Activated CD4-positive, alpha-beta T cell treated with anti-CD3 and anti-CD28 coated beads for 36 hours (primary cell): ENCODE measurements around the gene EIPR1. TPM values are rescaled to one million over a fixed set of nuclear protein-coding genes. Genes with fewer than 3 reads are reported as not detected.
A peak's percentile ranks its signal among the peaks of the same experiment; 100 is the strongest.

ENCODE experiments used
- ATAC-seq: fragments of 200-7000 bp; cut with Tn5 transposase; one replicate; pipeline ENCODE4 v1.10.0; 2021; ENCODE audit warnings: mild to moderate bottlenecking, moderate library complexity
- CTCF ChIA-PET: fragments of 350-600 bp; sonication (Branson Sonifier 250); formaldehyde crosslinking; loops from one replicate; lab custom pipeline; 2021; ENCODE audit warnings: antibody characterized with exemption; lab: Charles Lee
- POLR2A ChIA-PET: fragments of 350-600 bp; sonication (Branson Sonifier 250); formaldehyde crosslinking; loops from one replicate; lab custom pipeline; 2021; ENCODE audit warnings: antibody characterized with exemption, inconsistent platforms; lab: Charles Lee
- DNase-seq: peaks from one replicate; pipeline ENCODE4 v3.0.0-alpha.2; 2020
- H3K27ac Mint-ChIP-seq: one replicate; pipeline ENCODE4 v1.8.0; 2021; ENCODE audit warnings: mixed read lengths
- H3K27me3 Mint-ChIP-seq: one replicate; pipeline ENCODE4 v1.8.0; 2021; ENCODE audit warnings: mixed read lengths
- H3K36me3 Mint-ChIP-seq: one replicate; pipeline ENCODE4 v1.8.0; 2021; ENCODE audit warnings: low read depth, mixed read lengths
- H3K4me1 Mint-ChIP-seq: one replicate; pipeline ENCODE4 v1.8.0; 2021; ENCODE audit warnings: mixed read lengths
- H3K4me3 Mint-ChIP-seq: one replicate; pipeline ENCODE4 v1.8.0; 2021; ENCODE audit warnings: mild to moderate bottlenecking, moderate library complexity, mixed read lengths
- H3K9me3 Mint-ChIP-seq: one replicate; pipeline ENCODE4 v1.8.0; 2021; ENCODE audit warnings: low read depth, mixed read lengths
- intact Hi-C, 2 experiments: fragments of 100-400 bp; cut with DNase I in 1 of 2; cut with micrococcal nuclease in 1 of 2; formaldehyde crosslinking; loops; one replicate each; pipeline versions ENCODE4 v1.14.2 to v1.15.1; 2022 to 2024; cut with DNase I, micrococcal nuclease
- total RNA-seq, 2 experiments: library from RNA; stranded (reverse); gene quantifications; one replicate each; pipeline ENCODE4 v1.2.3, GENCODE V29; 2021

EIPR1 gene
- total RNA-seq, 2 experiments from 2014 or later, result 38.6 to 58.2 TPM

DNA sequence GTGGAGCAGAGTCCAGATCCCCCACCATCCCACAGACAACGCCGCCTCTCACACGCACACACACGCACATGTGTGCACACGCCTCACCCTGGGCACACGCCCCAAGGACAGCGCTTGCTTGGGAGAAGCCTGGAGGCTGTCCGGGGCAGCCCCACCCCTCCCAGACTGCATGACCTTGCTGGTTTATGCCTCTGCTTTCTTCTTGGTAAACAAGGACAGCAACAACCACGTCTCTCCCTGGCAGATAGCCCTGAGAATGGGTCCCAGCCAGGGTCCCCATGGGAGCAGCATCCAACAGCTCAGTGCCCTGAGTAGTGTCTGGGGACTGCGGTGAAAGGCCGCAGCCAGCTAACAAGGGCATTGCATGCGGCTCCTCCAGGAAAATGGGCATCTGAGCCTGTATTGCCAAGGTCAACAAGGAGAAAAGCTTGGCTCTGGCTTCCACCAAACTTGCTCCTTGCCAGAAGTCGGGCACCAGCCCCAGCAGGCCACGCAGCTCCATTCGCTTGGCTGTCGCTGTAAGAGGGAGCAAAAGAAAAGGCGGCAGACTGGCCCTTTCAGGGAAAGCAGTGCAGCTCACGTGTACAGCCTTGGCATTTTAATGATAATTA lies 234.6 kb downstream of the EIPR1 start:
- no peak overlapping the region for H3K27ac Mint-ChIP-seq

GRCh38 chr2:3142210-3142609 lies 235.4 kb downstream of the EIPR1 start:
- CTCF ChIA-PET, result interaction anchor here (0.5 kb wide), 1 partner anchor 87 kb away, joined by 3 read pairs; no protein-coding TSS in a partner anchor
- no peaks in the 10 kb centered on the region for H3K4me1 Mint-ChIP-seq
- no peaks in the 10 kb centered on the region for H3K27me3 Mint-ChIP-seq
- no peak overlapping the region for H3K27ac Mint-ChIP-seq
- ATAC-seq, result peak; percentile 36
- no peak overlapping the region for H3K4me3 Mint-ChIP-seq
- no peaks in the 10 kb centered on the region for H3K9me3 Mint-ChIP-seq
- intact Hi-C loops, result no loop called here
- POLR2A ChIA-PET, result no interaction called here
- DNase-seq, result no peak
- no peaks in the 10 kb centered on the region for H3K36me3 Mint-ChIP-seq

More for the DNA sequence above, 234.6 kb downstream of the EIPR1 start:
- Mint-ChIP-seq H3K4me3 (no peak overlapping the region), H3K4me1 (no peaks in the 10 kb centered on the region), H3K9me3 (no peaks in the 10 kb centered on the region), H3K36me3 (no peaks in the 10 kb centered on the region), H3K27me3 (no peaks in the 10 kb centered on the region)
- ATAC-seq, result no peak
- intact Hi-C loops, result no loop called here
- ChIA-PET CTCF (no interaction called here), POLR2A (no interaction called here)
- no peak for DNase-seq

DNA sequence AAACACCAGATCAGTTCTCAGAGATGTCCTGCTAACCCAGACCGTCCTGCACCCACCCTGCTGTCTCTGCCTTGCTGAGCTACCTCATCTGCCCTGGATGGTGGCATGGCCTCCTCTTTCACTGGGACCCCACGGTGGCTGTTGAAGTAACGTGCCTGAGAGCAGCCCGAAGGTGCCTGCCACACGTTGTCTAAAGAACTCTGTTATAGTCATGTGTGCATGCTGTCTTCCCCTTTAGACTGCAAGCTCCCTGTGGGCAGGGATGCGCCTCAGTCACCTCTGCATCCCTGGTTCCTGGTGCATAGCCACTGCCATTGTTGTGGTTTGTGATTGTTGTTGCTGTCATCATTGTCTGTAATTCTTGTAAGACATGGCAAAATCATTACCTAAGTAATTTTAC lies 235.9 kb downstream of the EIPR1 start:
- H3K9me3 Mint-ChIP-seq, result no peaks in the 10 kb centered on the region

GRCh38 chr2:3139906-3140305 lies 237.7 kb downstream of the EIPR1 start:
- Mint-ChIP-seq H3K27ac (no peak overlapping the region), H3K4me1 (no peaks in the 10 kb centered on the region), H3K27me3 (no peaks in the 10 kb centered on the region), H3K4me3 (no peak overlapping the region), H3K36me3 (no peaks in the 10 kb centered on the region), H3K9me3 (no peaks in the 10 kb centered on the region)
- no peak for ATAC-seq
- ChIA-PET POLR2A (no interaction called here), CTCF (no interaction called here)
- intact Hi-C loops, result no loop called here
- DNase-seq, result no peak

More for the DNA sequence above, 235.9 kb downstream of the EIPR1 start:
- Mint-ChIP-seq H3K36me3 (no peaks in the 10 kb centered on the region), H3K27me3 (no peaks in the 10 kb centered on the region), H3K4me1 (no peaks in the 10 kb centered on the region), H3K4me3 (no peak overlapping the region), H3K27ac (no peak overlapping the region)
- ATAC-seq (no peak), DNase-seq (no peak)
- CTCF ChIA-PET, result interaction anchor here (0.5 kb wide), 1 partner anchor 87 kb away, joined by 3 read pairs; no protein-coding TSS in a partner anchor
- POLR2A ChIA-PET, result no interaction called here
- intact Hi-C loops, result no loop called here

Other genes with a start within 250 kb of the EIPR1 start
- gene TRAPPC12, start 1.9 kb upstream of the EIPR1 start, total RNA-seq, result 10 to 100 TPM; 60.0 to 73.1 TPM
- 10 to 100 TPM; 32.3 to 33.3 TPM for gene ADI1, start 141.7 kb upstream of the EIPR1 start, total RNA-seq
- gene RNASEH1, start 180.5 kb upstream of the EIPR1 start, total RNA-seq, result 10 to 100 TPM; 14.6 to 24.0 TPM
- gene RPS7, start 197.4 kb upstream of the EIPR1 start, total RNA-seq, result 1,000 to 10,000 TPM; 1,481 to 1,840 TPM
- gene COLEC11, start 217.3 kb upstream of the EIPR1 start, total RNA-seq, result under 1 TPM; 0.18 to 0.37 TPM